GM18526 (cell line): ENCODE data around the gene CDK3.

Experiments
- POLR2A ChIP-seq: IDR thresholded peaks from 3 replicates; pipeline ENCODE4 v1.6.1; 2011; ENCODE audit not compliant: insufficient read length; ENCODE audit errors: extremely low read depth

The CDK3 gene

GRCh38 chr17:75981019-75981615, 19.5 kb upstream of the CDK3 start:
- no peak for TF ChIP-seq POLR2A

DNA sequence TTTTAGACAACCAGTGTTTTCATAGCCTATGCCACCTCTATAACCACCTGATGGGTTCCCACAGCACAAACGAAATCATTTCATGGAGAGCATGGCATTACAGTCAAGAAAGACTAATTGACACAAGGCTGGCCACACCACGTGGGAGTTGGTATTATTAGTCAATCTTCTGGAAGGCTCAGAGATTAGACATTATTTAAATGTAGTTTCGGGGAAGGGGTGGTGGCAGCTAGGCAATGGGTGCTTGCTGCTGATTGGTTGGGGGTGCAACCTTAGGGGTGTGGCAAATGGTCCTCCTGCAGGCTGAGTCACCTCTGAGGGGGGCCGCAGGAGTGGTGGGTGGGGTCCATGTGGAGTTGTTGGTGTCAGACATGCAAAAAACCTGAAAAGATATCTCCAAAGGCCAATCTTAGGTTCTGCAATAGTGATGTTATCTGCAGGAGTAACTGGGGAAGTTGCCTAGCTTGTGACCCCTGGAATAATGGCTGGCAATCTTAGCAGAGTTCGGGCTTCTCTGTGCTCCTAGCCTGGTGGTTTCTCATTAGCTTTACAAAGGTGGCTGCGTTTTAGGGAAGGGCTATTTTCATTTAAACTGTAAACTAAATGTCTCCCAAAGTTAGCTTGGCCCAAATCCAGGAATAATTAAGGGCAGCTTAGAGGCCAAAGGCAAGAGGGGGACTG, 17.0 kb upstream of the CDK3 start:
- TF ChIP-seq POLR2A: no peak

DNA sequence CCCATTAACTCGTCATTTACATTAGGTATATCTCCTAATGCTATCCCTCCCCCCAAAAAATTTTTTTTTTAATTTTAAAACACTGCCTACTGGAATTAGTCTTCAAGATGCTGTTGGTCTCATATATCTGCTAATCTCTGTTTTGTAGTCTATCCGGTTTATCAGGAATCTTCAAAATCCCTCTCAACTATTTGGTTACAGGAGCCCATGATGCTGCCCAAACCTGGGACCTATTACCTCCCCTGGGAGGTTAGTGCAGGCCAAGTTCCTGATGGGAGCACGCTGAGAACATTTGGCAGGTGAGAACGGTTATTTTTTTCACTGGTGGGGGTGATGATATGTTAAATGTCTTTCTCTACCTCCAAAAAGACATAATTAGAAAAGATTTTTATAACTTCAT, 14.7 kb upstream of the CDK3 start:
- no peak for TF ChIP-seq POLR2A

DNA sequence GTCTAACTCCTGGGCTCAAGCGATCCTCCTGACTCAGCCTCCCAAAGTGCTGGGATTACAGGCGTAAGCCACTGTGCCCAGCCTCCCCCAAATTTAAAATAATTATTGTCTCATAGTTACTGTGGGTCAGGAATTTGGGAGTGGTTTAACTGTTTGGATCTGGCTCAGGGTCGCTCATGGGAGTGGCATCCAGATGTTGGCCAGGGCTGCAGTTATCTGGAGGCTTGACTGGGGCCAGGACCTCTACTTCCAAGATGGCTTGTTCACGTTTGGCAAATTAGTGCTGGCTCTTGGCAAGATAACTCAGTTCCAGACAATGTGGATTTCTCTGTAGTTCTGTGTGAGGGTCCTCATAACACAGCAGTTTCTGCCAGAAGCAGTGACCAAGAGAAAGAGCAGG, 13.6 kb upstream of the CDK3 start:
- no peak for TF ChIP-seq POLR2A

DNA sequence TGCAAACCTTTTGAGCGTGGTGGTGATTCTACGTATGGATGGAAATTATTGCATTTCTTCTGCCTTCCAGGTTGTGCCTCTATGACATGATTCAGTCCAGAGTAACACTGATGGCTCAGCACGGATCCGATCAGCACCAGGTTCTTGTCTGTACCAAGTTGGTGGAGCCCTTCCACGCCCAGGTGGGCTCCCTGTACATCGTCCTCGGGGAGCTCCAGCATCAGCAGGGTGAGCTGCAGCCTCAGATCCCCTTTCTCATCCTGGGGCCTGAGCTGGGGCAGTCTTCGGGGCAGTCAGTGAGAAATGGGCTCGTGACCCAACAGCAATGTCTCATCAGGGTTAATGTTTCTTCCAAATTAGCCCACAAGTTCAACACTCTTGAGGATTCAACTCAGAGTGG, 9.3 kb upstream of the CDK3 start:
- TF ChIP-seq POLR2A: no peak

DNA sequence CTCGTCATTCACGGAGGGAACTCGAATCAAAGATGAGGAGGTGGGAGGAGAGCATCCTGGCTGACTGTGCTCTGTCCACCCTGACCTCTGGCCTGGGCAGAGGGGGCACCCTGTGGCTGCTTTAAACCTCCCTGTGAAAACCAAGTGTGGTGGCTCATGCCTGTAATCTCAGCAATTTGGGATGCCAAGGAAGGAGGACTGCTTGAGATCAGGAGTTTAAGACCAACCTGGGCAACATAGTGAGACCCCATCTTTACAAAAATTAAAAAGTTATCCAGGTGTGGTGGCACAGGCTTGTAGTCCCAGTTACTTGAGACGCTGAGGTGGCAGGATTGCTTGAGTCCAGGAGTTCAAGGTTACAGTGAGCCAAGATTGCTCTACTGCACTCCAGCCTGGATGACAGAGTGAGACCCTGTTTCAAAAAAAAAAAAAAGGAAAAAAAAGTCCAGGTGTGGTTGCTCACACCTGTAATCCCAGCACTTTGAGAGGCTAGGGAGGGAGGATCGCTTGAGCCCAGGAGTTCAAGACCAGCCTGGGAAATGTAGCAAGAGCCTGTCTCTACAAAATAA, 5.8 kb upstream of the CDK3 start:
- TF ChIP-seq POLR2A: no peak

DNA sequence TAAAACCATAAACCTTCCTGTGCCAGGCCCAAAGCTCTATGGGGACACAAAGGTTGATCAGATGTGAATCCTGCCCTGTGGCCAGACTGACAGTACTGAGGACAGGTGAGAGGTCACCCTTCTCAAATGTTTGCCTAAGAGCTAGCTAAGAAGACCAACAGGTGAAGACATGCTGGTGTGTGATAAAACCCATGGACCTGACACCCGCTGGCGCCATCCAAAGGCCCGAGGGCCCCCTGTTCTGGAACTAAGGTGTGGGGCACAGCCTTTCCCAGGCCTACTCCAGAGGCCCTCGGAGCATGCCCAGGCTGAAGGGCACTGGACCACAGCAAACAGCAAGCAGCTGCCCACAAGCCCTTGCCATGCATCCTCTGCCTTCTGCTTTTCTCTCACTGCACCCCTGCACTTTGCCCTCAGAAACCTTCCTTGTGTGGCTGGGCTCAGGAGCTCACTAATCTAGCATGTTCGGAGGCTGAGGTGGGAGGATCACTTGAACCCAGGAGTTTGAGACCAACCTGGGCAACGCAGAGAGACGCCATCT, 5.2 kb upstream of the CDK3 start:
- no peak for TF ChIP-seq POLR2A

GRCh38 chr17:75996665-75997590, 3.7 kb upstream of the CDK3 start:
- TF ChIP-seq POLR2A: no peak

DNA sequence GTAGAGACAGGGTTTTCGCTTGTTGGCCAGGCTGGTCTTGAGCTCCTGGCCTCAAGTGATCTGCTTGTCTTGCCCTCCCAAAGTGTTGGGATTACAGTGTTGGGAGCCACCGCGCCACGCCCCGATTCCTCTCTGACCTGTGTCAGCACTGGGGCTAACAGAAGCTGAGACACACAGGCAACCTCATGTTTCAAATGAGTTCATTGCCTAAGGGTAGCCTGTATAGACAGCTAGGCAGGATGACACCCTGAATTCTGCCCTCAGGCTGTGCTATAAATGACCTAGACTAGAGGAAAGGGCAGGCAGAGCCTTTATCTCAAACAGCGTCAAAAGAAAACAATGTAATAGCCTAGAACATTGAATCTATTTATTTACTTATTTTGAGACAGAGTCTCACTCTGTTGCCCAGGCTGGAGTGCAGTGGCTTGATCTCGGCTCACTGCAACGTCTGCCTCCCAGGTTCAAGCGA, 2.3 kb upstream of the CDK3 start:
- TF ChIP-seq POLR2A: no peak

GRCh38 chr17:76000016-76000754, 470 bp upstream of the CDK3 start:
- no peak for TF ChIP-seq POLR2A

- no peak for TF ChIP-seq POLR2A
Observed at GRCh38 chr17:76002100-76002499, 1.4 kb downstream of the CDK3 start.

- TF ChIP-seq POLR2A: no peak
Observed at GRCh38 chr17:76003915-76004314, 3.3 kb downstream of the CDK3 start.

GRCh38 chr17:76004750-76005262, 4.2 kb downstream of the CDK3 start:
- TF ChIP-seq POLR2A: no peak
